Measurements from ENCODE around the gene VPS52. TPM values are rescaled to one million over a fixed set of nuclear protein-coding genes. Genes with fewer than 3 reads are reported as not detected.

VPS52 gene
- total RNA-seq, 1 experiment from 2014 or later = 48.5 TPM

Small RNAs within 50 kb of the gene (small RNA-seq; reads per million reads assigned to genes)
- gene MIR219A1 = not detected

Other genes starting within 250 kb of the VPS52 start
- not detected in 2 replicates for gene HLA-DPA1, start 198.2 kb downstream of the VPS52 start, total RNA-seq (2014; rRNA removed; shearing (Covaris generic))
- not detected in 2 replicates for gene HLA-DPB1, start 195.9 kb downstream of the VPS52 start, total RNA-seq (2014; rRNA removed; shearing (Covaris generic))
- 0.31 and 0.47 TPM in 2 replicates for gene COL11A2, start 79.4 kb downstream of the VPS52 start, total RNA-seq (2014; rRNA removed; shearing (Covaris generic))
- gene RXRB, start 71.2 kb downstream of the VPS52 start, total RNA-seq (2014; rRNA removed; shearing (Covaris generic)) = 28.1 and 32.9 TPM in 2 replicates
- 131 and 147 TPM in 2 replicates for gene SLC39A7, start 71.0 kb downstream of the VPS52 start, total RNA-seq (2014; rRNA removed; shearing (Covaris generic))
- 28.0 and 35.8 TPM in 2 replicates for gene HSD17B8, start 67.2 kb downstream of the VPS52 start, total RNA-seq (2014; rRNA removed; shearing (Covaris generic))
- 36.1 and 37.2 TPM in 2 replicates for gene RING1, start 63.4 kb downstream of the VPS52 start, total RNA-seq (2014; rRNA removed; shearing (Covaris generic))
- gene RPS18, start 199 bp upstream of the VPS52 start, total RNA-seq (2014; rRNA removed; shearing (Covaris generic)) = 3,486 and 3,632 TPM in 2 replicates
- gene B3GALT4, start 5.2 kb upstream of the VPS52 start, total RNA-seq (2014; rRNA removed; shearing (Covaris generic)) = 10.6 and 14.1 TPM in 2 replicates
- 79.0 and 92.2 TPM in 2 replicates for gene WDR46, start 17.4 kb upstream of the VPS52 start, total RNA-seq (2014; rRNA removed; shearing (Covaris generic))
- gene PFDN6, start 17.7 kb upstream of the VPS52 start, total RNA-seq (2014; rRNA removed; shearing (Covaris generic)) = 86.8 and 90.7 TPM in 2 replicates
- 38.2 and 42.6 TPM in 2 replicates for gene RGL2, start 27.1 kb upstream of the VPS52 start, total RNA-seq (2014; rRNA removed; shearing (Covaris generic))
- 163 and 194 TPM in 2 replicates for gene TAPBP, start 42.2 kb upstream of the VPS52 start, total RNA-seq (2014; rRNA removed; shearing (Covaris generic))
- gene ZBTB22, start 45.9 kb upstream of the VPS52 start, total RNA-seq (2014; rRNA removed; shearing (Covaris generic)) = 22.8 and 25.3 TPM in 2 replicates
- 45.8 and 83.5 TPM in 2 replicates for gene DAXX, start 51.1 kb upstream of the VPS52 start, total RNA-seq (2014; rRNA removed; shearing (Covaris generic))
- gene KIFC1, start 119.9 kb upstream of the VPS52 start, total RNA-seq (2014; rRNA removed; shearing (Covaris generic)) = 64.8 and 67.5 TPM in 2 replicates
- gene PHF1, start 139.1 kb upstream of the VPS52 start, total RNA-seq (2014; rRNA removed; shearing (Covaris generic)) = 30.8 and 35.5 TPM in 2 replicates
- 300 and 321 TPM in 2 replicates for gene CUTA, start 146.2 kb upstream of the VPS52 start, total RNA-seq (2014; rRNA removed; shearing (Covaris generic))
- gene SYNGAP1, start 148.2 kb upstream of the VPS52 start, total RNA-seq (2014; rRNA removed; shearing (Covaris generic)) = 3.3 and 5.2 TPM in 2 replicates
- 4.7 and 11.2 TPM in 2 replicates for gene ZBTB9, start 182.7 kb upstream of the VPS52 start, total RNA-seq (2014; rRNA removed; shearing (Covaris generic))